Anterior cingulate cortex (tissue), 58 donors: ENCODE results near the gene RUNX1.

Experiments used
- DNase-seq, 58 donors: peaks; one replicate each; lab custom pipeline; 2025; lab: John Stamatoyannopoulos, UW

Gene RUNX1

GRCh38 chr21:34782506-34783360, 266.4 kb downstream of the RUNX1 start:
- peak in 4 of 58 donors; percentile 2 to 16 (median 7) for DNase-seq

- no peak for DNase-seq
These were observed 267.6 kb downstream of the RUNX1 start for GRCh38 chr21:34781526-34781925.

- no peak for DNase-seq
These were observed 269.2 kb downstream of the RUNX1 start for GRCh38 chr21:34779860-34780259.

GRCh38 chr21:34775793-34776192, 273.3 kb downstream of the RUNX1 start:
- DNase-seq: no peak

DNA sequence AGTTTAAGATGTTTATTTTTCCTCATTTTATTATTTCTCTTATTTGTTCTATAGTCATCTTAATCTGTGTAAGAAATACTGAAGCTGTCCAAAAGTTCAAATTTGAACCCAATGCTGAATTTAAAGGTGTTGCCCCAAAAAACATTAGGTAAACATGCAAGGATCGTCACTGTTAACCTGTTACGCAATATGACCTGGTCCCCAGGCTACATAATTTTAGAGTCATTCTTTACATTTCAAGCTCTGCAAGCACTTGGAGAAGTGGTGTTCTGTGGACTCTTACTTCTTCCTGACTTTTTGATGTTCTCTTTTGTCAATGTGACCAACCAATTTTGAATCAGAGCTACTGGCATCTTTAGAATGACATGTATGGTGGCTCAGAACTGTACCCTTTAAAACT, 274.4 kb downstream of the RUNX1 start:
- no peak for DNase-seq

DNA sequence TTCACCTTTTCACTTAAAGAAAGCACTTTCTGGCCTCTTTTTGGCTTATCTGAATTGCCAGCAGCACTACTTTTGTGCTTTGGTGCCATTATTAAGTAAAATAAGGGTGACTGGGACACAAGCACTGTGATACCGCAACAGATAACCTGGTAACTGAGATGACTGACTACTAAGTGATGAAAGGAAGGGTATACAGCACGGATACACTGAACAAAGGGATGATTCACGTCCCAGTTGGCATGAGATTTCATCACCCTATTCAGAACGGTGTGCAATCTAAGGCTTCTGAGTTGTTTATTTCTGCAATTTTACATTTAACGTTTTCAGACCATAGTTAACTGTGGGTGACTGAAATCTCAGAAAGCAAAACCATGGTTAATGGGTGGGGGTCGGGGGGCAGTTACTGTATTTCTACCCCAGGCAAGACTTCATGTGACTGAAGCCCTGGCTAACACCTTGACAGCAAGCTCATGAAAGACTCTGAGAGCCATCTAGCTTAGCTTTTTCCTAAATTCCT, 277.5 kb downstream of the RUNX1 start:
- DNase-seq: no peak

DNA sequence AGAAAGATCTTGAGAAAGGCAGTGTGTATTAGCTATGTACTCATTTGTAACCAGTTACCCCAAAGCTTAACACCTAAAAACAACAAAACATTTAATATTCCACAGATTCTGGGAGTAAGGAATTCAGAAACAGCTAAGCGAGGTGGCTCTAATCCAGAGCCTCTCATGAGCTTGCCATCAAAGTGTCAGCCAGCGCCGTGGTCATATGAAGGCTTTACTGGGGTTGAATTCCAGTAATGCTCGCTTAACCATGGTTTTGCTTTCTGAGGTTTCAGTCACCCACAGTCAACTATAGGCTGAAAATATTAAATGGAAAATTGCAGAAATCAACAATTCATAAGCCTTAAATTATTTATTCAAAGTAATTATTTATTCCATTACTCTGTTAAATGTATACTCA, 278.5 kb downstream of the RUNX1 start:
- DNase-seq: no peak

GRCh38 chr21:34768326-34768725, 280.8 kb downstream of the RUNX1 start:
- DNase-seq: no peak

- no peak for DNase-seq
These were observed 282.2 kb downstream of the RUNX1 start for GRCh38 chr21:34766862-34767261.

- DNase-seq: no peak
These were observed 283.5 kb downstream of the RUNX1 start for GRCh38 chr21:34765619-34766018.

DNA sequence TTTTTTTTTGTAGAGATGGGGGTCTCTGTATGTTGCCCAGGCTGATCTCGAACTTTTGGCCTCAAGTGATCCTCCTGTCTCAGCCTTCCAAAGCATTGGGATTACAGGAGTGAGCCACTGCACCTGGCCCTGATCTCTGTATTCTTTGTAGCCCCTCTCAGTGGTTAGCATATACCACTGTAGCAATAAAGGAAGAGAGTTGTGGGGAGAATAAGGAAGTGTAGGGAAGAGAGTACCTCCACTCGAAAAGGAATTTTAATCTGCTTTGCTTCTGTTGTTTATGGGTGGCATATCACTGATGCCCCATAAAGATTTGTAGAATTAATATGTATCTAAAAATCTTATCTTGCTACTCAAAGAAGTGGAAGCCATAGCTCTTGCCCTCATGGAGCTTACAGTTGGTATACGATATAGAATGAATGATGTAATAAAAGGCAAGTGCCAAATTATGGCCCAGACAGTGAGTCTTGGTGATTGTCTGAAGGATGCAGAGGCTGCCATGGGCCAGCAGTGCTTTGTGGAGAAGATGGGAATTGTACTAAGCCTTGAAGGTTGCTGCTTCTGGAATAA, 284.3 kb downstream of the RUNX1 start:
- DNase-seq: no peak

DNA sequence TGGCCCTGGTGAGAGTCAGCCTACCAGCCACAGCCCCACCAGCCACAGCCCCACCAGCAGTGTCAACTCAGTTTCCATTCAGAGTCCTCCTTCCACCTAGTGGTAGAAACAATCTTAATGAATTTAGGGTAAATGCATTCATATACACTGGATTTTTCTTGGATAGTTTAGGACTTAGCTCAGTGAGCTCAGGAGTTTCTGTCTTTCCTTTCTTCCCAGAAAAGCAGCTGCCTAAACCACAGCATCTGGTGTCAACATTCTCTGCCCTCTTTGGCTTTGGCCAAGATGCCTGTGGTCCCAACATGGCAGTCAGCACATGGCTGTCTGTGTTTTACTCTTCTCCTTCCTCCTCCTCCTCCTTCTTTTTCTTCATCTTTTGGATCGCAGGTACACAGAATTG, 286.3 kb downstream of the RUNX1 start:
- DNase-seq: no peak

DNA sequence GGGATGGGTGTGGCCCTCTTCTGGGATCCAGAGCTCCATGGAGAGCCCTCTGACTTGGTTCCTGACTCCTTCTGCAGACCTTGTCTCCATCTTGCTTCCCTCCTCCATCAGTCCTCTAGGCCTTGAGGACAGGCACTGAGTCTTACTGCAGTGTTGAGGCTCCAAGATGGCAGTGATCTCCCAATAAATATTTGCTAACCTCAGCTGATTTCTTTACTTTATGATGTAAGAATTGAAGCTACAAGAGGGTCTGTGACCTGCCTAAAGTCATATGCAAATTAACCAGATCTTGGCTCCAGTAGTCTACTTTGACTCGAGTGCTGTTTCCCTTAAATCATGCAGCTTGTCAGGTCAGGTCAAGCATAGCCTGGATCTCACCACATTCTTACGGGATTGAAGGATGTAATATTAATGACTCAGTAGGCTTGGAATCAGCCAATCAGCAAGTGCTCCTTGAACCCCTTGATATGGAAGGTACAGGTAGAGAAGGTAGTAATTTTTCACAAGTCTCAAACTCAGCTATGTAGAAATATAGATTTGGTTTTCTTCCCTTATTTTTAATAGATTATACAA, 287.3 kb downstream of the RUNX1 start:
- no peak for DNase-seq

GRCh38 chr21:34754690-34755647, 294.1 kb downstream of the RUNX1 start:
- DNase-seq: no peak

- no peak for DNase-seq
These were observed 300.2 kb downstream of the RUNX1 start for GRCh38 chr21:34748862-34749261.

DNA sequence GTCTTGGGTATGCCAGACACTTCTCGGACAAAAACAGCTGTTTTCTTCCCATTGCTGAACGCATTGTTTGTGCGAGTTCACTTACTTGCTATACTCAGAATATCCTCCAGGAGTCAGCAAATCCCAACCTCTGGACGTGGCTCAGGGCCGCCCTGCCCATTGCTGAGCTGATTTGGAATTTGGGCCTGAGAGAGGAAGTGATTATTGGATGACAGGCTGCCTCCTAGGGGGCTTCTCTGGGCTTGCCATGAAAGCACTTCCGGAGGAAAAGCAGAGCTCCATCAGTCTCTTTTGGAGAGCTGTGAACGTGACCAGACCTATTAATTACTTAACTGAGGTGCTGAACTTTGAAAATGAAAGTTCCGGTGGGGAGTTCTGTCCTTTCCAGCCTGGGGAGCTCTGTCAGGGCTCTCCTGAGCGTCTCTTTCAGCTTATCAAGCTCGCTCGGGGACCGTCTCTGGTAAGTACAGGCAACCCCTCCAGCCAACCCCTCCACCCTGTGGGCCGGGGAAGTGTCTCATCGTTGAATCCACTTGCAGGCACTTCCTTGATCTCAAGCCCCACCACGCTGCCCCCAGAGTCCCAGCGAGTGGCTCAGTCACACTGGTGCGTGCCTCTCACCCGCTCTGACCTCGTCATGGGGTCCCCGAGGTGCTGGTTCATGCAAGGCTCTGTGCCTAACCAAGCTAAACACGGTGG, 303.4 kb downstream of the RUNX1 start:
- DNase-seq: peak in 45 of 58 donors; percentile 1 to 59 (median 12)

GRCh38 chr21:34744801-34745200, 304.3 kb downstream of the RUNX1 start:
- DNase-seq: no peak

DNA sequence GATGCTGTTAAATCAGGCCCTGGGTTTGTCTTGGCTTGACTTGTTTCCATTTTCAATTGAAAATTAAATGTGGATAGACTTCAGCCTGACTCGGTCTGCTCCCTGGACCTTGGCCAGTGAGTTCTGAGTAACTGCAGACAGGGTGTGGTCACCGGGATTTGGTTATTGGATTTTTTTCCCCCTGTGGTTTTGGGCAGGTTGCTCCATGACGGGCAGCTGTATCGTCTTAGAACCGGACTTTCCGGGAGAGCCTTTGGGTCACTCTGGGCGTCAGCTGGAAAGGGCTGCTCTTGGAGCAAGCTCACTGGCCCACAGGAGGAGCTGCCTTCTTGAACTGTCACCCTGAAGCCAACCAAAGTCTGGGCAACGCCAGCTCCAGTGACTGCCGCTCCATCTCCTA, 305.3 kb downstream of the RUNX1 start:
- DNase-seq: no peak

DNA sequence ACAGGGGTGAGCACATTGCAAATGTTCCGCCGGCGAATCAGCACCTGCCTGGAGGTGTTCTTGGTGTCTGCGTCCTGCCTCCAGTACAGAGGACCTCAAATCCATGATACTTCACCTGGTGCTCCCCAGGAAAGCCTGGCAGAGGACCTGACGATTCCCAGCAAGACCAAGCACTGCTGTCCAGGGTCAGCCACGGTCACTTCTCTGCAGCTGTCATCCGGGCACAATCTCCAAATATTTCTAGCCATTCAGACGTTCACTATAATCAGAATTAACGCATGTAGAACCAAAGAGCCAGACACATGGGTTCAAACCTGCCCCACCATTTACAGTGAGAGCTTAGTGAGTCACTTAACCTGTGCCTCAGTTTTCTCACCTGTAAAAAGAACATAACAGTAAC, 305.8 kb downstream of the RUNX1 start:
- DNase-seq: no peak

GRCh38 chr21:34740198-34740597, 308.9 kb downstream of the RUNX1 start:
- DNase-seq: no peak
